K562 (cell line): ENCODE data around the gene DHX32. TPM values are rescaled to one million over a fixed set of nuclear protein-coding genes. Genes with fewer than 3 reads are reported as not detected.

Experiments used
- ATAC-seq: fragments of 200-7000 bp; cut with Tn5 transposase; 3 replicates; pipeline ENCODE4 v1.9.1; 2020; ENCODE audit warnings: moderate library complexity
- BruUV-seq: library from RNA; stranded (reverse); fragments of 400-500 nt; replicated peaks from 2 replicates; lab custom pipeline; 2021; lab: Mats Ljungman, UMichigan
- CTCF ChIA-PET: fragments of 300-600 bp; formaldehyde crosslinking; extraction: SDS; loops from one replicate; lab custom pipeline; 2021; ENCODE audit warnings: low intra/inter-chr PET ratio; lab: Yijun Ruan, JAX
- POLR2A ChIA-PET: fragments of 300-600, 350-650 bp; sonication (Branson Sonifier 250); formaldehyde crosslinking; extraction: SDS; loops from one replicate; lab custom pipeline; 2021; ENCODE audit warnings: antibody characterized with exemption, inconsistent platforms; lab: Yijun Ruan, JAX
- DNase-seq, 4 experiments: peaks; one replicate each; pipeline versions ENCODE4 v3.0.0 to v3.0.0-alpha.2; 2011 to 2018; ENCODE audit warnings: low spot score in 3 of 4, mixed read lengths in 3 of 4; ENCODE audit errors: extremely low read depth in 1 of 4
- FAIRE-seq: peaks from 2 replicates; lab custom pipeline; 2011; peaks lifted over from hg19 to GRCh38; lab: Jason Lieb, UNC
- H2AFZ ChIP-seq: 2 replicates; pipeline ENCODE4 v1.6.0; 2011; ENCODE audit warnings: low read depth, low read length, control low read depth, inconsistent platforms
- H3K27ac ChIP-seq: fragments of 200-600 bp; 3 replicates; pipeline ENCODE4 v1.8.0; 2011; ENCODE audit warnings: low read depth, mild to moderate bottlenecking, control low read depth, inconsistent platforms, low read length, moderate library complexity, mixed read lengths; ENCODE audit errors: extremely low read depth
- H3K27me3 ChIP-seq, 2 experiments: fragments of 300-600 bp in 1 of 2; 2 replicates in 1 of 2; 3 replicates in 1 of 2; pipeline versions ENCODE4 v1.6.0 to v1.8.0; 2011; ENCODE audit warnings: inconsistent platforms in 2 of 2, low read length in 2 of 2, mild to moderate bottlenecking in 1 of 2, mixed read lengths in 1 of 2, moderate library complexity in 1 of 2; ENCODE audit not compliant: control insufficient read depth in 2 of 2, insufficient read depth in 2 of 2
- H3K36me3 ChIP-seq: fragments of 300-600 bp; 3 replicates; pipeline ENCODE4 v1.8.0; 2011; ENCODE audit warnings: mild to moderate bottlenecking, low read length, inconsistent platforms; ENCODE audit not compliant: control insufficient read depth, insufficient read depth
- H3K4me1 ChIP-seq, 2 experiments: fragments of 200-600 bp in 1 of 2; replicated peaks in 1 of 2; 2 replicates in 1 of 2; 3 replicates in 1 of 2; pipeline versions ENCODE4 v1.5.1 to v1.8.0; 2011; ENCODE audit warnings: inconsistent platforms in 2 of 2, low read length in 2 of 2, mild to moderate bottlenecking in 1 of 2, mixed read lengths in 1 of 2, moderate library complexity in 1 of 2; ENCODE audit not compliant: control insufficient read depth in 2 of 2, insufficient read depth in 2 of 2
- H3K4me2 ChIP-seq: 2 replicates; pipeline ENCODE4 v1.6.1; 2011; ENCODE audit warnings: low read length, control low read depth, inconsistent platforms, mixed read lengths; ENCODE audit not compliant: insufficient read depth
- H3K4me3 ChIP-seq: fragments of 200-600 bp; sonication (generic), shearing (Covaris generic); 2 replicates; pipeline ENCODE4 v1.5.1; 2016; ENCODE audit warnings: control low read depth, inconsistent platforms
- H3K79me2 ChIP-seq: fragments of 200-600 bp; 3 replicates; pipeline ENCODE4 v1.8.0; 2011; ENCODE audit warnings: low read length, inconsistent platforms; ENCODE audit not compliant: control insufficient read depth, insufficient read depth
- H3K9ac ChIP-seq, 2 experiments: 2 replicates each; pipeline versions ENCODE4 v1.6.0 to v1.6.1; 2011; ENCODE audit warnings: low read depth in 2 of 2, low read length in 2 of 2, control low read depth in 1 of 2, inconsistent platforms in 1 of 2, mild to moderate bottlenecking in 1 of 2, mixed read lengths in 1 of 2; ENCODE audit not compliant: insufficient read depth in 1 of 2
- H3K9me1 ChIP-seq: one replicate; pipeline ENCODE4 v1.6.0; 2011; ENCODE audit warnings: inconsistent platforms, mild to moderate bottlenecking, low read length, moderate library complexity; ENCODE audit not compliant: control insufficient read depth, insufficient read depth
- H3K9me3 ChIP-seq: replicated peaks from 2 replicates; pipeline ENCODE4 v1.5.1; 2011; ENCODE audit warnings: low read depth, low read length, inconsistent platforms; ENCODE audit not compliant: control insufficient read depth, insufficient read depth
- H4K20me1 ChIP-seq: replicated peaks from 2 replicates; pipeline ENCODE4 v1.6.1; 2011; ENCODE audit warnings: low read length, inconsistent platforms, mixed read lengths; ENCODE audit not compliant: control insufficient read depth, insufficient read depth
- ATF2 ChIP-seq: sonication (generic); formaldehyde crosslinking; IDR thresholded peaks from 2 replicates; pipeline ENCODE4 v1.8.1; 2022; ENCODE audit warnings: missing genetic modification reagents
- RBM39 ChIP-seq: fragments of 200-400 bp; formaldehyde crosslinking; optimal IDR thresholded peaks from 2 replicates; pipeline ENCODE3; 2018; ENCODE audit warnings: low read depth, low read length
- RNF219 ChIP-seq: fragments of 250-450 bp; sonication (Bioruptor Pico); IDR thresholded peaks from 2 replicates; pipeline ENCODE4 v1.5.0; 2022; ENCODE audit warnings: mild to moderate bottlenecking
- XRCC5 ChIP-seq: fragments of 200-400 bp; formaldehyde crosslinking; IDR thresholded peaks from 2 replicates; pipeline ENCODE4 v1.6.1; 2017; ENCODE audit warnings: low read depth, mild to moderate bottlenecking, low read length
- ZNF12 ChIP-seq: sonication (generic); formaldehyde crosslinking; IDR thresholded peaks from 2 replicates; pipeline ENCODE4 v1.4.0; 2020; ENCODE audit warnings: mild to moderate bottlenecking, missing genetic modification reagents
- ZNF347 ChIP-seq: fragments of 450-650 bp; formaldehyde crosslinking; IDR thresholded peaks from 2 replicates; pipeline ENCODE4 v1.4.0; 2020; ENCODE audit warnings: low read depth, mild to moderate bottlenecking, moderate library complexity
- ZNF668 ChIP-seq: fragments of 250-450 bp; sonication (Bioruptor Pico); IDR thresholded peaks from 2 replicates; pipeline ENCODE4 v1.8.0; 2022; ENCODE audit warnings: mild to moderate bottlenecking, inconsistent platforms
- WGBS: fragments of 100-300 bp; shearing (Covaris generic); methylation state at CpG from one replicate; pipeline ENCODE4 v1.1.6; 2016; ENCODE audit warnings: low coverage, mixed read lengths; ENCODE audit not compliant: insufficient coverage; ENCODE audit errors: missing lambda C conversion rate; 5-methylcytosine and 5-hydroxymethylcytosine counted together
- in situ Hi-C: fragments of 300-500 bp; cut with MboI; formaldehyde crosslinking; loops from 4 replicates; pipeline ENCODE4 v1.15.0; 2018; ENCODE audit warnings: inconsistent platforms, mixed read lengths
- intact Hi-C: fragments of 100-400 bp; cut with micrococcal nuclease; formaldehyde crosslinking; loops from 2 replicates; pipeline ENCODE4 v1.14.2; 2022
- polyA plus RNA-seq, 8 experiments: library from polyadenylated mRNA; depleted of rRNA in 4 of 8; stranded (reverse) in 5 of 8; unstranded in 3 of 8; fragments of >200 nt; fragmentation: Nextera tagmentation in 2 of 8; fragmentation: Illumina TruSeq in 1 of 8; extraction: Ambion mirVana in 2 of 8; extraction: Trizol in 1 of 8; gene quantifications; 2 replicates each; pipeline versions ENCODE4 v1.2.1 to v1.2.3, GENCODE V29; 2011 to 2014; ENCODE audit warnings: inconsistent platforms in 1 of 8, missing spikeins in 1 of 8
- total RNA-seq, 7 experiments: library from RNA; depleted of rRNA in 6 of 7; stranded (reverse); fragments of >200 nt in 6 of 7; fragmentation: Illumina TruSeq in 2 of 7; extraction: Trizol in 2 of 7; gene quantifications; 2 replicates each; pipeline versions ENCODE4 v1.2.1 to v1.2.3, GENCODE V29; 2011 to 2021; ENCODE audit warnings: low replicate concordance in 1 of 7

DHX32 gene
- total and polyA plus RNA-seq, 9 of the 15 experiments (the other 6 are each of a cell fraction or from before 2014, with no cell fraction given): 5.8 to 23.5 (median 17.5) TPM

- TF ChIP-seq RNF219 (CRISPR knock-in tag) (no peak), ZNF347 (CRISPR knock-in tag) (no peak), ZNF12 (no peak), RBM39 (no peak)
Observed at GRCh38 chr10:125802131-125802530, 79.0 kb downstream of the DHX32 start (continued).

- Histone ChIP-seq H3K27ac (no peak overlapping the region), H3K4me1 (peaks cover 0 to 4% of the 10 kb centered on the region in 2 experiments; a peak in 2 of 5 replicates), H3K9me1 (no peaks in the 10 kb centered on the region), H3K79me2 (no peaks in the 10 kb centered on the region), H2AFZ (no peak overlapping the region), H4K20me1 (no peaks in the 10 kb centered on the region; the same call in 1 of the 2 replicates), H3K27me3 (no peaks in the 10 kb centered on the region), H3K4me3 (no peak overlapping the region), H3K4me2 (no peak overlapping the region), H3K9me3 (no peaks in the 10 kb centered on the region), H3K9ac (no peak overlapping the region), H3K36me3 (peaks cover 23% of the 10 kb centered on the region; the same call in 2 of the 3 replicates)
- ATAC-seq: no peak
- FAIRE-seq: no peak
- ChIA-PET CTCF (no interaction called here), POLR2A (interaction anchor here (0.5 to 2.5 kb wide), 3 partner anchors 13 to 507 kb away, joined by 3 to 9 read pairs (median 3); no protein-coding TSS in a partner anchor)
- intact Hi-C loops (no loop called here), in situ Hi-C loops (no loop called here)
- no TSS peak for BruUV-seq
- no peak for DNase-seq
- 82% methylated on average over 1 of the region's 1 CpG for WGBS
- TF ChIP-seq ATF2 (no peak), XRCC5 (no peak), ZNF668 (no peak)
Observed at GRCh38 chr10:125801574-125801973, 79.5 kb downstream of the DHX32 start.
